Measurements from ENCODE around the gene ARL13B.
"Not testable (repeated sequence)": the region's sequence is repeated elsewhere in the genome, so short reads cannot be mapped to it uniquely, and the experiment has no call there.

GRCh38 chr3:93949958-93950357 lies 30.0 kb upstream of the ARL13B start:
- TF ChIP-seq, protein P1, sequence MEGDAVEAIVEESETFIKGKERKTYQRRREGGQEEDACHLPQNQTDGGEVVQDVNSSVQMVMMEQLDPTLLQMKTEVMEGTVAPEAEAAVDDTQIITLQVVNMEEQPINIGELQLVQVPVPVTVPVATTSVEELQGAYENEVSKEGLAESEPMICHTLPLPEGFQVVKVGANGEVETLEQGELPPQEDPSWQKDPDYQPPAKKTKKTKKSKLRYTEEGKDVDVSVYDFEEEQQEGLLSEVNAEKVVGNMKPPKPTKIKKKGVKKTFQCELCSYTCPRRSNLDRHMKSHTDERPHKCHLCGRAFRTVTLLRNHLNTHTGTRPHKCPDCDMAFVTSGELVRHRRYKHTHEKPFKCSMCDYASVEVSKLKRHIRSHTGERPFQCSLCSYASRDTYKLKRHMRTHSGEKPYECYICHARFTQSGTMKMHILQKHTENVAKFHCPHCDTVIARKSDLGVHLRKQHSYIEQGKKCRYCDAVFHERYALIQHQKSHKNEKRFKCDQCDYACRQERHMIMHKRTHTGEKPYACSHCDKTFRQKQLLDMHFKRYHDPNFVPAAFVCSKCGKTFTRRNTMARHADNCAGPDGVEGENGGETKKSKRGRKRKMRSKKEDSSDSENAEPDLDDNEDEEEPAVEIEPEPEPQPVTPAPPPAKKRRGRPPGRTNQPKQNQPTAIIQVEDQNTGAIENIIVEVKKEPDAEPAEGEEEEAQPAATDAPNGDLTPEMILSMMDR (conservative IDR thresholded peaks at IDR 0.05; ENCODE audit: low read depth, low read length), result not testable (repeated sequence)
- not testable (repeated sequence) for TF ChIP-seq EZH2 (IDR thresholded peaks at IDR 0.05; ENCODE audit: borderline replicate concordance, low read depth, low read length, poor library complexity, severe bottlenecking)

Measured in A673 (cell line).